Endothelial cell of umbilical vein (primary cell): ENCODE data around the gene AGO1. TPM values are rescaled to one million over a fixed set of nuclear protein-coding genes. Genes with fewer than 3 reads are reported as not detected.
"Not testable (repeated sequence)": the region's sequence is repeated elsewhere in the genome, so short reads cannot be mapped to it uniquely, and the experiment has no call there.

Experiments
- BruUV-seq: library from RNA; stranded (reverse); fragments of 400-500 nt; replicated peaks from 2 replicates; lab custom pipeline; 2021; lab: Mats Ljungman, UMichigan
- CTCF ChIA-PET: fragments of 300-600, 350-600 bp; sonication (Branson Sonifier 250); formaldehyde crosslinking; loops from one replicate; lab custom pipeline; 2021; ENCODE audit warnings: antibody characterized with exemption, inconsistent platforms; lab: Charles Lee
- POLR2A ChIA-PET: fragments of 300-600, 350-600 bp; sonication (Branson Sonifier 250); formaldehyde crosslinking; loops from one replicate; lab custom pipeline; 2021; ENCODE audit warnings: antibody characterized with exemption, inconsistent platforms; lab: Charles Lee
- DNase-seq: peaks from one replicate; pipeline ENCODE4 v3.0.0-alpha.2; 2011; ENCODE audit warnings: low read depth, low spot score
- FAIRE-seq: peaks from 2 replicates; lab custom pipeline; 2011; peaks lifted over from hg19 to GRCh38; lab: Jason Lieb, UNC
- H2AFZ ChIP-seq: 2 replicates; pipeline ENCODE4 v1.6.0; 2012; ENCODE audit warnings: low read depth, low read length, control low read depth, inconsistent platforms
- H3K27ac ChIP-seq: 2 replicates; pipeline ENCODE4 v1.5.1; 2011; ENCODE audit warnings: low read depth, mild to moderate bottlenecking, control low read depth, low read length, moderate library complexity; ENCODE audit not compliant: insufficient read depth
- H3K27me3 ChIP-seq, 2 experiments: 2 replicates each; pipeline versions ENCODE4 v1.6.0 to v1.6.1; 2011; ENCODE audit warnings: low read length in 2 of 2, mixed read lengths in 1 of 2; ENCODE audit not compliant: control insufficient read depth in 2 of 2, insufficient read depth in 2 of 2
- H3K36me3 ChIP-seq, 2 experiments: 2 replicates in 1 of 2; 3 replicates in 1 of 2; pipeline ENCODE4 v1.5.1; 2011; ENCODE audit warnings: low read length in 2 of 2, mild to moderate bottlenecking in 1 of 2, moderate library complexity in 1 of 2; ENCODE audit not compliant: control insufficient read depth in 2 of 2, insufficient read depth in 2 of 2; ENCODE audit errors: extremely low read depth in 1 of 2
- H3K4me1 ChIP-seq: 3 replicates; pipeline ENCODE4 v1.5.1; 2011; ENCODE audit warnings: mild to moderate bottlenecking, low read length; ENCODE audit not compliant: control insufficient read depth, insufficient read depth; ENCODE audit errors: extremely low read depth
- H3K4me2 ChIP-seq: 2 replicates; pipeline ENCODE4 v1.6.1; 2011; ENCODE audit warnings: low read length, control low read depth, mixed read lengths; ENCODE audit not compliant: insufficient read depth
- H3K4me3 ChIP-seq, 3 experiments: fragments of 200-600 bp in 1 of 3; sonication (generic), shearing (Covaris generic) in 1 of 3; replicated peaks in 1 of 3; 2 replicates each; pipeline ENCODE4 v1.5.1; 2011 to 2016; ENCODE audit warnings: control low read depth in 3 of 3, low read length in 3 of 3, mild to moderate bottlenecking in 2 of 3, inconsistent platforms in 1 of 3, low read depth in 1 of 3, moderate library complexity in 1 of 3; ENCODE audit not compliant: insufficient read depth in 1 of 3
- H3K79me2 ChIP-seq: 2 replicates; pipeline ENCODE4 v1.6.0; 2012; ENCODE audit warnings: low read length, inconsistent platforms; ENCODE audit not compliant: control insufficient read depth, insufficient read depth
- H3K9ac ChIP-seq: replicated peaks from 2 replicates; pipeline ENCODE3; 2011; ENCODE audit warnings: low read length, control low read depth; ENCODE audit not compliant: insufficient read depth; ENCODE audit errors: extremely low read depth
- H3K9me1 ChIP-seq: replicated peaks from 3 replicates; pipeline ENCODE4 v1.6.0; 2011; ENCODE audit warnings: mild to moderate bottlenecking, low read length; ENCODE audit not compliant: control insufficient read depth, insufficient read depth; ENCODE audit errors: extremely low read depth
- H3K9me3 ChIP-seq: replicated peaks from 2 replicates; pipeline ENCODE4 v1.5.1; 2012; ENCODE audit warnings: low read length, inconsistent platforms; ENCODE audit not compliant: control insufficient read depth, insufficient read depth
- H4K20me1 ChIP-seq: replicated peaks from 2 replicates; pipeline ENCODE3; 2011; ENCODE audit warnings: mild to moderate bottlenecking, low read length; ENCODE audit not compliant: control insufficient read depth, insufficient read depth; ENCODE audit errors: extremely low read depth
- dilution Hi-C: fragments of 300-500 bp; cut with MboI; formaldehyde crosslinking; loops from one replicate; pipeline ENCODE4 v1.15.0; 2019; ENCODE audit warnings: low sequenced_read_pairs; ENCODE audit not compliant: extremely low pct_ligation_motif_present
- intact Hi-C: fragments of 100-400 bp; cut with micrococcal nuclease; formaldehyde crosslinking; loops from one replicate; pipeline ENCODE4 v1.10.0; 2022
- polyA plus RNA-seq, 4 experiments: library from polyadenylated mRNA; depleted of rRNA in 3 of 4; stranded (reverse) in 3 of 4; unstranded in 1 of 4; fragments of >200 nt; gene quantifications; 2 replicates each; pipeline versions ENCODE4 v1.2.1 to v1.2.3, GENCODE V29; 2011 to 2012; ENCODE audit warnings: missing spikeins in 1 of 4
- total RNA-seq: library from RNA; stranded (reverse); gene quantifications from 2 replicates; pipeline ENCODE4 v1.2.3, GENCODE V29; 2021
- TF ChIP-seq, protein P1 (sequence below): IDR thresholded peaks from 2 replicates; pipeline ENCODE4 v1.6.1; 2011; ENCODE audit not compliant: insufficient read depth, insufficient read length

AGO1 gene
- total and polyA plus RNA-seq, 2 donors (not counting 3 experiments of a cell fraction or from before 2014, with no cell fraction given) = 10.8 to 31.0 TPM

DNA sequence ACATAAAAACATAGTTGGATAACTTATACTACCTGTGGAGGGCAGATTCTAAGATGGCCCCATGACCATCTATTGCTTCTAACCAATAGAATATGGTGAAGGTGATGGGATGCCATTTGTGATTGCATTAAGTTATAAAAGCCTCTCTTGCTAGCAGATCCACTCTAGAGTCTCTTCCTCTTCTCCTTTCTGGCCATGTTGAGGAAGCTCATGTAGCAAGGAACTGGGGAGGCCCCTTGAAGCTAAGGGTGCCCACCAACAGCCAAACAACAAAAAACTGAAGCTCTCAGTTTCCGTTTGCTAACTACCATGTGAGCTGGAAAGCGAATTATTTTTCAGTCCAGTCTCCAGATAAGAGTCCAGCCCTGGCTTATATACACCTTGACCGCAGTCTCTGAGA is 16.0 kb upstream of the AGO1 start:
- no peaks in the 10 kb centered on the region for H3K79me2 ChIP-seq
- H3K9ac ChIP-seq = no peak overlapping the region
- DNase-seq (no peak), FAIRE-seq (no peak)
- no TSS peak for BruUV-seq
- ChIA-PET CTCF (no interaction called here), POLR2A (no interaction called here)
- H3K27me3 ChIP-seq = no peaks in the 10 kb centered on the region
- intact Hi-C loops (no loop called here), dilution Hi-C loops (no loop called here)
- TF ChIP-seq, protein P1, sequence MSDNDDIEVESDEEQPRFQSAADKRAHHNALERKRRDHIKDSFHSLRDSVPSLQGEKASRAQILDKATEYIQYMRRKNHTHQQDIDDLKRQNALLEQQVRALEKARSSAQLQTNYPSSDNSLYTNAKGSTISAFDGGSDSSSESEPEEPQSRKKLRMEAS = no peak
- no peaks in the 10 kb centered on the region for H3K4me1 ChIP-seq
- no peak overlapping the region for H3K27ac ChIP-seq
- no peaks in the 10 kb centered on the region for H4K20me1 ChIP-seq
- no peaks in the 10 kb centered on the region for H3K36me3 ChIP-seq
- H2AFZ ChIP-seq = no peak overlapping the region
- no peak overlapping the region for H3K4me2 ChIP-seq
- H3K9me1 ChIP-seq = no peaks in the 10 kb centered on the region
- H3K4me3 ChIP-seq = no peak overlapping the region
- H3K9me3 ChIP-seq = no peaks in the 10 kb centered on the region

- H3K4me3 ChIP-seq, H3K9me3 ChIP-seq, H3K4me1 ChIP-seq, H3K4me2 ChIP-seq, H3K36me3 ChIP-seq, intact Hi-C loops, H3K27me3 ChIP-seq, H3K27ac ChIP-seq, H2AFZ ChIP-seq, H4K20me1 ChIP-seq, H3K9me1 ChIP-seq, BruUV-seq, DNase-seq, H3K9ac ChIP-seq, dilution Hi-C loops, FAIRE-seq, H3K79me2 ChIP-seq: not testable (repeated sequence)
- CTCF ChIA-PET = interaction anchor here (1.1 to 1.6 kb wide), 2 partner anchors 11 to 14 kb away, joined by 3 to 7 read pairs; partner anchors contain the start of gene AGO1
- POLR2A ChIA-PET = interaction anchor here (0.5 kb wide), 1 partner anchor 542 kb away, joined by 3 read pairs; no protein-coding TSS in a partner anchor
Observed at GRCh38 chr1:35869245-35869950, 13.6 kb upstream of the AGO1 start.
